H9 (cell line): ENCODE measurements around the gene MECR. TPM values are rescaled to one million over a fixed set of nuclear protein-coding genes. Genes with fewer than 3 reads are reported as not detected.

Source experiments
- DNase-seq: peaks from one replicate; pipeline ENCODE4 v3.0.0-alpha.2; 2017
- H2AFZ ChIP-seq: one replicate; pipeline ENCODE4 v1.6.1; 2013; ENCODE audit warnings: mild to moderate bottlenecking, low read length, control low read depth, moderate library complexity
- H2AK5ac ChIP-seq: 2 replicates; pipeline ENCODE4 v1.6.1; 2013; ENCODE audit warnings: low read length, control low read depth, mixed read lengths; ENCODE audit not compliant: insufficient read length
- H2BK120ac ChIP-seq: one replicate; pipeline ENCODE4 v1.6.1; 2013; ENCODE audit warnings: low read depth, mild to moderate bottlenecking, low read length, control low read depth, inconsistent platforms; ENCODE audit not compliant: poor library complexity, severe bottlenecking
- H2BK12ac ChIP-seq: 2 replicates; pipeline ENCODE4 v1.6.1; 2013; ENCODE audit warnings: low read length, control low read depth, mixed read lengths, low read depth; ENCODE audit not compliant: insufficient read length
- H2BK15ac ChIP-seq: 2 replicates; pipeline ENCODE4 v1.6.1; 2013; ENCODE audit warnings: low read depth, low read length, control low read depth
- H2BK20ac ChIP-seq: one replicate; pipeline ENCODE4 v1.6.1; 2013; ENCODE audit warnings: low read depth, mild to moderate bottlenecking, low read length, control low read depth, inconsistent platforms; ENCODE audit not compliant: poor library complexity, severe bottlenecking
- H2BK5ac ChIP-seq: 2 replicates; pipeline ENCODE4 v1.6.1; 2013; ENCODE audit warnings: low read length, control low read depth, mixed read lengths; ENCODE audit not compliant: insufficient read length
- H3K14ac ChIP-seq: 2 replicates; pipeline ENCODE4 v1.6.1; 2013; ENCODE audit warnings: low read length, control low read depth; ENCODE audit not compliant: insufficient read depth
- H3K18ac ChIP-seq: 2 replicates; pipeline ENCODE4 v1.6.1; 2013; ENCODE audit warnings: low read depth, mild to moderate bottlenecking, mixed read lengths, low read length, control low read depth; ENCODE audit not compliant: insufficient read length
- H3K23ac ChIP-seq: 2 replicates; pipeline ENCODE4 v1.6.1; 2013; ENCODE audit warnings: low read length, control low read depth, mixed read lengths, low read depth; ENCODE audit not compliant: insufficient read length
- H3K23me2 ChIP-seq: 2 replicates; pipeline ENCODE4 v1.6.1; 2013; ENCODE audit warnings: low read depth, mild to moderate bottlenecking, mixed read lengths, low read length, control low read depth; ENCODE audit not compliant: insufficient read length, poor library complexity, severe bottlenecking
- H3K27ac ChIP-seq: 2 replicates; pipeline ENCODE4 v1.5.1; 2013; ENCODE audit warnings: low read length, control low read depth, mixed read lengths, low read depth; ENCODE audit not compliant: insufficient read length
- H3K27me3 ChIP-seq: 2 replicates; pipeline ENCODE4 v1.6.1; 2013; ENCODE audit warnings: low read length, control low read depth, inconsistent platforms; ENCODE audit not compliant: insufficient read depth
- H3K4ac ChIP-seq: 2 replicates; pipeline ENCODE4 v1.6.1; 2013; ENCODE audit warnings: low read depth, mild to moderate bottlenecking, control low read depth, inconsistent platforms, low read length, moderate library complexity
- H3K4me1 ChIP-seq: 2 replicates; pipeline ENCODE4 v1.6.1; 2013; ENCODE audit warnings: low read length, control low read depth, inconsistent platforms; ENCODE audit not compliant: insufficient read depth
- H3K4me2 ChIP-seq: 2 replicates; pipeline ENCODE4 v1.6.1; 2013; ENCODE audit warnings: low read length, control low read depth, mixed read lengths; ENCODE audit not compliant: insufficient read length, insufficient read depth
- H3K56ac ChIP-seq: 2 replicates; pipeline ENCODE4 v1.6.1; 2013; ENCODE audit warnings: low read depth, mild to moderate bottlenecking, mixed read lengths, low read length, control low read depth; ENCODE audit not compliant: insufficient read length
- H3K79me1 ChIP-seq: 2 replicates; pipeline ENCODE4 v1.6.1; 2013; ENCODE audit warnings: low read depth, mild to moderate bottlenecking, moderate library complexity, low read length, control low read depth, inconsistent platforms; ENCODE audit not compliant: insufficient read depth, poor library complexity, severe bottlenecking
- H3K79me2 ChIP-seq: 2 replicates; pipeline ENCODE4 v1.6.1; 2013; ENCODE audit warnings: low read length, control low read depth, inconsistent platforms; ENCODE audit not compliant: insufficient read depth
- H3K9ac ChIP-seq: 2 replicates; pipeline ENCODE4 v1.6.1; 2013; ENCODE audit warnings: low read length, control low read depth, mixed read lengths; ENCODE audit not compliant: insufficient read length; ENCODE audit errors: extremely low read depth
- H3K9me3 ChIP-seq: one replicate; pipeline ENCODE4 v1.6.1; 2013; ENCODE audit warnings: low read depth, low read length, inconsistent platforms; ENCODE audit not compliant: control insufficient read depth
- H3T11ph ChIP-seq: one replicate; pipeline ENCODE4 v1.6.1; 2013; ENCODE audit warnings: mild to moderate bottlenecking, low read length, control low read depth, inconsistent platforms
- H4K20me1 ChIP-seq: one replicate; pipeline ENCODE4 v1.6.1; 2013; ENCODE audit not compliant: control insufficient read depth, insufficient read length, insufficient read depth
- H4K5ac ChIP-seq: 2 replicates; pipeline ENCODE4 v1.6.1; 2013; ENCODE audit warnings: low read depth, mild to moderate bottlenecking, mixed read lengths, low read length, control low read depth; ENCODE audit not compliant: insufficient read length
- H4K8ac ChIP-seq: replicated peaks from 2 replicates; pipeline ENCODE4 v1.6.1; 2013; ENCODE audit warnings: low read length, control low read depth, mixed read lengths, low read depth; ENCODE audit not compliant: insufficient read length
- H4K91ac ChIP-seq: 2 replicates; pipeline ENCODE4 v1.6.1; 2013; ENCODE audit warnings: low read depth, mild to moderate bottlenecking, moderate library complexity, mixed read lengths, low read length, control low read depth; ENCODE audit not compliant: insufficient read length
- H3K27ac Mint-ChIP-seq, 3 experiments: 2 replicates in 2 of 3; 3 replicates in 1 of 3; pipeline ENCODE4 v1.8.0; 2020 to 2021; ENCODE audit warnings: mixed read lengths in 3 of 3, mild to moderate bottlenecking in 1 of 3, moderate library complexity in 1 of 3
- H3K27me3 Mint-ChIP-seq: 2 replicates; pipeline ENCODE4 v1.8.0; 2021; ENCODE audit warnings: low read depth, mild to moderate bottlenecking, moderate library complexity, mixed read lengths
- H3K36me3 Mint-ChIP-seq, 3 experiments: 2 replicates in 2 of 3; 3 replicates in 1 of 3; pipeline ENCODE4 v1.8.0; 2020 to 2021; ENCODE audit warnings: low read depth in 3 of 3, mixed read lengths in 3 of 3; ENCODE audit not compliant: insufficient read depth in 1 of 3
- H3K4me1 Mint-ChIP-seq, 2 experiments: 2 replicates each; pipeline ENCODE4 v1.8.0; 2020; ENCODE audit warnings: mixed read lengths in 2 of 2
- H3K4me3 Mint-ChIP-seq, 2 experiments: 2 replicates in 1 of 2; 3 replicates in 1 of 2; pipeline ENCODE4 v1.8.0; 2020 to 2021; ENCODE audit warnings: mild to moderate bottlenecking in 2 of 2, mixed read lengths in 2 of 2, moderate library complexity in 1 of 2
- H3K9me3 Mint-ChIP-seq, 2 experiments: 2 replicates in 1 of 2; 3 replicates in 1 of 2; pipeline ENCODE4 v1.8.0; 2020; ENCODE audit warnings: mild to moderate bottlenecking in 2 of 2, mixed read lengths in 2 of 2, moderate library complexity in 1 of 2
- WGBS: extraction: QIAGEN DNeasy Blood & Tissue Kit; methylation state at CpG from one replicate; pipeline ENCODE4 v1.1.7; 2013; ENCODE audit warnings: missing lambda C conversion rate, low lambda C conversion rate, mixed read lengths; ENCODE audit not compliant: insufficient read length; ENCODE audit errors: extremely low coverage; 5-methylcytosine and 5-hydroxymethylcytosine counted together
- total RNA-seq: library from RNA; stranded (reverse); gene quantifications from 2 replicates; pipeline ENCODE4 v1.2.1, GENCODE V29; 2021
- TF ChIP-seq, protein P1 (sequence below): fragments of 200-600 bp; sonication (generic); conservative IDR thresholded peaks from 3 replicates; pipeline ENCODE4 v1.8.0; 2021; ENCODE audit warnings: antibody characterized with exemption, mild to moderate bottlenecking

Gene MECR
- total RNA-seq, 1 experiment from 2014 or later, result 30.9 TPM

DNA sequence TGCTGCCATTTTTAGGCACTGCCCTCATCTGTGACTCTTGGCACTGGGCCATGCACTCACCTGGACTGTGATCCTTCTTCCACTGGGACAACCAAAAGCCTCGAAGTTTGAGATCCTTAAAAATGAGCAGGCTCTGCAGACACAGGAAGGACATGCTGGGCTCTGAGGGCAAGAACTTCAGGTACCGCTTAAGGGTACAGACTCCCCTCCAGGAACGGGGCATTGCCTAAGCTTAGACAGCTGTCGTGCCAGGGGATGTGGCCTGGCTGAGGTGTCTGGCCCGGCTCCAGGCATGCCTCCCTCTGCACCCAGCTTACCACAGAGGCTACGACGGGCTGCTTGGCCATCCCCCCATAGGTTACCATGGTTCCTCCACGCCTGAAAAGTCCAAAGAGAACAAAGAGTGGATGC is 34.8 kb downstream of the MECR start:
- H2BK12ac ChIP-seq, result no peak overlapping the region
- no peaks in the 10 kb centered on the region for H3K79me1 ChIP-seq
- H3K27me3 ChIP-seq, result no peaks in the 10 kb centered on the region
- Mint-ChIP-seq H3K4me3 (no peak overlapping the region), H3K27ac (no peak overlapping the region; a peak in 1 of 7 replicates), H3K36me3 (peaks cover 18 to 52% (median 45%) of the 10 kb centered on the region in 3 experiments; a peak in 6 of 7 replicates), H3K9me3 (peaks cover 0 to 3% of the 10 kb centered on the region in 2 experiments; a peak in 3 of 5 replicates), H3K27me3 (no peaks in the 10 kb centered on the region), H3K4me1 (peaks cover 0 to 4% of the 10 kb centered on the region in 2 experiments; a peak in 1 of 4 replicates)
- no peaks in the 10 kb centered on the region for H3K9me3 ChIP-seq
- no peaks in the 10 kb centered on the region for H4K20me1 ChIP-seq
- DNase-seq, result no peak
- H2AK5ac ChIP-seq, result no peak overlapping the region
- no peak overlapping the region for H2BK120ac ChIP-seq
- no peaks in the 10 kb centered on the region for H3K4me1 ChIP-seq
- H3K56ac ChIP-seq, result no peak overlapping the region
- no peak overlapping the region for H3K9ac ChIP-seq
- H3T11ph ChIP-seq, result no peak overlapping the region
- H2BK5ac ChIP-seq, result no peak overlapping the region
- no peak overlapping the region for H3K4me2 ChIP-seq
- no peak overlapping the region for H2BK15ac ChIP-seq
- no peak overlapping the region for H3K27ac ChIP-seq
- H3K4ac ChIP-seq, result no peak overlapping the region
- WGBS, result no CpG with 5 or more reads among the region's 8 CpGs
- H3K23me2 ChIP-seq, result no peaks in the 10 kb centered on the region
- no peak overlapping the region for H4K91ac ChIP-seq
- H2BK20ac ChIP-seq, result no peak overlapping the region
- no peak overlapping the region for H2AFZ ChIP-seq
- no peak overlapping the region for H3K18ac ChIP-seq
- no peaks in the 10 kb centered on the region for H3K79me2 ChIP-seq
- TF ChIP-seq, protein P1, sequence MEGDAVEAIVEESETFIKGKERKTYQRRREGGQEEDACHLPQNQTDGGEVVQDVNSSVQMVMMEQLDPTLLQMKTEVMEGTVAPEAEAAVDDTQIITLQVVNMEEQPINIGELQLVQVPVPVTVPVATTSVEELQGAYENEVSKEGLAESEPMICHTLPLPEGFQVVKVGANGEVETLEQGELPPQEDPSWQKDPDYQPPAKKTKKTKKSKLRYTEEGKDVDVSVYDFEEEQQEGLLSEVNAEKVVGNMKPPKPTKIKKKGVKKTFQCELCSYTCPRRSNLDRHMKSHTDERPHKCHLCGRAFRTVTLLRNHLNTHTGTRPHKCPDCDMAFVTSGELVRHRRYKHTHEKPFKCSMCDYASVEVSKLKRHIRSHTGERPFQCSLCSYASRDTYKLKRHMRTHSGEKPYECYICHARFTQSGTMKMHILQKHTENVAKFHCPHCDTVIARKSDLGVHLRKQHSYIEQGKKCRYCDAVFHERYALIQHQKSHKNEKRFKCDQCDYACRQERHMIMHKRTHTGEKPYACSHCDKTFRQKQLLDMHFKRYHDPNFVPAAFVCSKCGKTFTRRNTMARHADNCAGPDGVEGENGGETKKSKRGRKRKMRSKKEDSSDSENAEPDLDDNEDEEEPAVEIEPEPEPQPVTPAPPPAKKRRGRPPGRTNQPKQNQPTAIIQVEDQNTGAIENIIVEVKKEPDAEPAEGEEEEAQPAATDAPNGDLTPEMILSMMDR, result no peak
- no peak overlapping the region for H4K5ac ChIP-seq
- H4K8ac ChIP-seq, result no peak overlapping the region
- no peak overlapping the region for H3K23ac ChIP-seq
- H3K14ac ChIP-seq, result no peak overlapping the region
